K562 (cell line): ENCODE measurements around the gene MSL2. TPM values are rescaled to one million over a fixed set of nuclear protein-coding genes. Genes with fewer than 3 reads are reported as not detected.

Experiments
- BRD4 ChIP-seq: fragments of 200-600 bp; sonication (generic); IDR thresholded peaks from 2 replicates; pipeline ENCODE4 v1.6.1; 2017; ENCODE audit warnings: inconsistent platforms
- DPF2 ChIP-seq: fragments of 450-650 bp; IDR thresholded peaks from 2 replicates; pipeline ENCODE4 v1.6.1; 2016
- RBFOX2 ChIP-seq: fragments of 200-400 bp; formaldehyde crosslinking; IDR thresholded peaks from 2 replicates; pipeline ENCODE4 v1.6.1; 2017; ENCODE audit warnings: low read depth, mild to moderate bottlenecking, low read length, moderate library complexity
- ZNF384 ChIP-seq: IDR thresholded peaks from 2 replicates; pipeline ENCODE4 v1.6.1; 2012; ENCODE audit warnings: low read depth, low read length, improper control_type of control experiment
- polyA plus RNA-seq, 8 experiments: library from polyadenylated mRNA; depleted of rRNA in 4 of 8; stranded (reverse) in 5 of 8; unstranded in 3 of 8; fragments of >200 nt; fragmentation: Nextera tagmentation in 2 of 8; fragmentation: Illumina TruSeq in 1 of 8; extraction: Ambion mirVana in 2 of 8; extraction: Trizol in 1 of 8; gene quantifications; 2 replicates each; pipeline versions ENCODE4 v1.2.1 to v1.2.3, GENCODE V29; 2011 to 2014; ENCODE audit warnings: inconsistent platforms in 1 of 8, missing spikeins in 1 of 8
- total RNA-seq, 7 experiments: library from RNA; depleted of rRNA in 6 of 7; stranded (reverse); fragments of >200 nt in 6 of 7; fragmentation: Illumina TruSeq in 2 of 7; extraction: Trizol in 2 of 7; gene quantifications; 2 replicates each; pipeline versions ENCODE4 v1.2.1 to v1.2.3, GENCODE V29; 2011 to 2021; ENCODE audit warnings: low replicate concordance in 1 of 7
- TF ChIP-seq, protein P1 (sequence below): sonication (generic); IDR thresholded peaks from 2 replicates; pipeline ENCODE4 v1.6.1; 2016
- TF ChIP-seq, protein P2 (sequence below): IDR thresholded peaks from 2 replicates; pipeline ENCODE4 v1.6.1; 2011; ENCODE audit not compliant: insufficient read length; ENCODE audit errors: extremely low read depth
- TF ChIP-seq, protein P3 (sequence below), 2 experiments: fragments of 450-650 bp in 1 of 2; sonication (generic) in 1 of 2; formaldehyde crosslinking in 1 of 2; IDR thresholded peaks in 1 of 2; conservative IDR thresholded peaks in 1 of 2; 2 replicates each; pipeline versions ENCODE4 v1.6.1 to v1.8.1; 2016 to 2023; ENCODE audit warnings: mild to moderate bottlenecking in 2 of 2, moderate library complexity in 2 of 2, inconsistent platforms in 1 of 2, missing genetic modification reagents in 1 of 2

MSL2 gene
- total and polyA plus RNA-seq, 9 of the 15 experiments (the other 6 are each of a cell fraction or from before 2014, with no cell fraction given): 1.9 to 19.9 (median 9.1) TPM

DNA sequence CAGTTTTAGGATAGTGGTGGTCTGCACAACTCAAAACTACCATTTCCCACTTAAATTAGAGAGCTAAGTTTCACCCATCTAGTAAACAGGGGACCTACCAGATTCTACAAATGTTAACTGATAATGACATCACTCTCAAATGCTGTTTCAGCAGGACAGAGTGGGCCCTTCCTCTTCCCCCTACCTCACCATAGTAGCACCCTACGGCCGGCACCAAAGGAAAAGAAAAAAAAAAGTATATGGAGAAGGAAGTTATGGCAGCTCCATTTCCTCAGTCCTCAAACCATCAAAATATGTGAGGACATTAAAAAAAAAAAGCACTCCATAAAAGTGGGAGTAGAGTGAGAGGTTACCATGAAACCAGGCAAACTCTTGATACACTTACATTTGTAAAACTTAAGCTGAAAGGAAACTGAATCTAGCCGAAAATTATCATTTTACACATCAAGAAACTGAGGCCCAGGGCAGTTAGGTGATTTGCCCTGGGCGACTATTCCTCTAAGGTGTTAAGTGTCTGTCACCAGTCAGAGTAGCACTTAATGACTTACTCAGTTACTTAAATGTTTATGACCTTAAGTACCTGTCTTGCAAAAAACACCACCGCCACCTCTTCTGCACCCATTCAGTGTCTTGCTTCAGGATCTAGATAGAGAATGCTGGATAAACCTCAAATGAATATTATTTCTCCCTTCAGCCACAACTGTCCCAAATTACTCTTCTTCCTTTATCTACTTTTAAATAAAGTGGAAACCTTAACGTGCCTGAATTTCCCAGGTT, 2.7 kb downstream of the MSL2 start (continued):
- TF ChIP-seq, protein P1, sequence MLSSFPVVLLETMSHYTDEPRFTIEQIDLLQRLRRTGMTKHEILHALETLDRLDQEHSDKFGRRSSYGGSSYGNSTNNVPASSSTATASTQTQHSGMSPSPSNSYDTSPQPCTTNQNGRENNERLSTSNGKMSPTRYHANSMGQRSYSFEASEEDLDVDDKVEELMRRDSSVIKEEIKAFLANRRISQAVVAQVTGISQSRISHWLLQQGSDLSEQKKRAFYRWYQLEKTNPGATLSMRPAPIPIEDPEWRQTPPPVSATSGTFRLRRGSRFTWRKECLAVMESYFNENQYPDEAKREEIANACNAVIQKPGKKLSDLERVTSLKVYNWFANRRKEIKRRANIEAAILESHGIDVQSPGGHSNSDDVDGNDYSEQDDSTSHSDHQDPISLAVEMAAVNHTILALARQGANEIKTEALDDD: peak; percentile 52; the same call in 1 of the 2 replicates
- TF ChIP-seq RBFOX2: 0 out of 2 replicates have a peak, but pooled peaks have one; percentile 22
- TF ChIP-seq, protein P2, sequence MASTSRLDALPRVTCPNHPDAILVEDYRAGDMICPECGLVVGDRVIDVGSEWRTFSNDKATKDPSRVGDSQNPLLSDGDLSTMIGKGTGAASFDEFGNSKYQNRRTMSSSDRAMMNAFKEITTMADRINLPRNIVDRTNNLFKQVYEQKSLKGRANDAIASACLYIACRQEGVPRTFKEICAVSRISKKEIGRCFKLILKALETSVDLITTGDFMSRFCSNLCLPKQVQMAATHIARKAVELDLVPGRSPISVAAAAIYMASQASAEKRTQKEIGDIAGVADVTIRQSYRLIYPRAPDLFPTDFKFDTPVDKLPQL: no peak
- 0 out of 2 replicates have a peak, but pooled peaks have one; percentile 16 for TF ChIP-seq DPF2
- TF ChIP-seq ZNF384: 0 out of 2 replicates have a peak, but pooled peaks have one; percentile 26
- 0 out of 2 replicates have a peak, but pooled peaks have one; percentile 19 for TF ChIP-seq BRD4
- TF ChIP-seq, protein P3, sequence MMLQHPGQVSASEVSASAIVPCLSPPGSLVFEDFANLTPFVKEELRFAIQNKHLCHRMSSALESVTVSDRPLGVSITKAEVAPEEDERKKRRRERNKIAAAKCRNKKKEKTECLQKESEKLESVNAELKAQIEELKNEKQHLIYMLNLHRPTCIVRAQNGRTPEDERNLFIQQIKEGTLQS (IDR thresholded peaks at IDR 0.05): peak; percentile 63
- TF ChIP-seq, protein P3 (CRISPR knock-in tag; conservative IDR thresholded peaks at IDR 0.05): no peak
- TF ChIP-seq, all 486 proteins: peak for 15
